ENCODE results near the gene CFAP70. TPM values are rescaled to one million over a fixed set of nuclear protein-coding genes. Genes with fewer than 3 reads are reported as not detected.

The CFAP70 gene
- total RNA-seq, 1 donor from 2014 or later, result 1.5 TPM

- intact Hi-C loops (cut with DNase I), result no loop called here
- no peak for DNase-seq (ENCODE audit: extremely low spot score in 2 of 2)
- no peaks in the 10 kb centered on the region for H3K27me3 ChIP-seq
- H3K36me3 ChIP-seq, result peaks cover 0 to 17% of the 10 kb centered on the region in 2 donors
- no peaks in the 10 kb centered on the region for H3K9me3 ChIP-seq
- no peak overlapping the region for H3K27ac ChIP-seq
- TF ChIP-seq POLR2A (IDR thresholded peaks at IDR 0.05) (no peak), POLR2AphosphoS5 (IDR thresholded peaks at IDR 0.05; ENCODE audit: insufficient read depth in 1 of 2, low read depth in 1 of 2) (no peak), CTCF (IDR thresholded peaks at IDR 0.05) (no peak)
- H3K4me1 ChIP-seq, result no peaks in the 10 kb centered on the region
- no peak overlapping the region for H3K4me3 ChIP-seq
Observed at GRCh38 chr10:73220989-73221388, 137.7 kb downstream of the CFAP70 start.

GRCh38 chr10:73219384-73219783 lies 139.3 kb downstream of the CFAP70 start:
- Histone ChIP-seq H3K9me3 (no peaks in the 10 kb centered on the region), H3K27me3 (no peaks in the 10 kb centered on the region), H3K4me1 (no peaks in the 10 kb centered on the region), H3K27ac (no peak overlapping the region), H3K36me3 (peaks cover 0 to 17% of the 10 kb centered on the region in 2 donors), H3K4me3 (no peak overlapping the region)
- no peak for DNase-seq (ENCODE audit: extremely low spot score in 2 of 2)
- intact Hi-C loops (cut with DNase I), result no loop called here
- TF ChIP-seq CTCF (IDR thresholded peaks at IDR 0.05) (no peak), POLR2AphosphoS5 (IDR thresholded peaks at IDR 0.05; ENCODE audit: insufficient read depth in 1 of 2, low read depth in 1 of 2) (no peak), POLR2A (IDR thresholded peaks at IDR 0.05) (no peak)

- Histone ChIP-seq H3K36me3 (peaks cover 0 to 17% of the 10 kb centered on the region in 2 donors), H3K27ac (no peak overlapping the region), H3K4me3 (no peak overlapping the region), H3K9me3 (no peaks in the 10 kb centered on the region), H3K27me3 (no peaks in the 10 kb centered on the region), H3K4me1 (no peaks in the 10 kb centered on the region)
- TF ChIP-seq CTCF (IDR thresholded peaks at IDR 0.05) (no peak), POLR2A (IDR thresholded peaks at IDR 0.05) (no peak), POLR2AphosphoS5 (IDR thresholded peaks at IDR 0.05; ENCODE audit: insufficient read depth in 1 of 2, low read depth in 1 of 2) (no peak)
- intact Hi-C loops (cut with DNase I), result no loop called here
- no peak for DNase-seq (ENCODE audit: extremely low spot score in 2 of 2)
Observed at GRCh38 chr10:73218431-73219191, 140.1 kb downstream of the CFAP70 start.

- no peaks in the 10 kb centered on the region for H3K9me3 ChIP-seq
- intact Hi-C loops (cut with DNase I), result no loop called here
- no peak for TF ChIP-seq CTCF (IDR thresholded peaks at IDR 0.05)
- no peak for TF ChIP-seq POLR2A (IDR thresholded peaks at IDR 0.05)
- TF ChIP-seq POLR2AphosphoS5 (IDR thresholded peaks at IDR 0.05; ENCODE audit: insufficient read depth in 1 of 2, low read depth in 1 of 2), result no peak
- H3K36me3 ChIP-seq, result peaks cover 0 to 17% of the 10 kb centered on the region in 2 donors
- no peak for DNase-seq (ENCODE audit: extremely low spot score in 2 of 2)
- H3K27ac ChIP-seq, result no peak overlapping the region
- no peak overlapping the region for H3K4me3 ChIP-seq
- H3K27me3 ChIP-seq, result no peaks in the 10 kb centered on the region
- H3K4me1 ChIP-seq, result no peaks in the 10 kb centered on the region
Observed at GRCh38 chr10:73217628-73218027, 141.0 kb downstream of the CFAP70 start.

GRCh38 chr10:73215749-73216148 lies 142.9 kb downstream of the CFAP70 start:
- no peak for DNase-seq (ENCODE audit: extremely low spot score in 2 of 2)
- intact Hi-C loops (cut with DNase I), result no loop called here
- no peak for TF ChIP-seq POLR2A (IDR thresholded peaks at IDR 0.05)
- no peak for TF ChIP-seq CTCF (IDR thresholded peaks at IDR 0.05)
- no peak for TF ChIP-seq POLR2AphosphoS5 (IDR thresholded peaks at IDR 0.05; ENCODE audit: insufficient read depth in 1 of 2, low read depth in 1 of 2)

More at GRCh38 chr10:73215749-73216148, 142.9 kb downstream of the CFAP70 start:
- no peaks in the 10 kb centered on the region for H3K4me1 ChIP-seq
- H3K36me3 ChIP-seq, result peaks cover 0 to 17% of the 10 kb centered on the region in 2 donors
- H3K4me3 ChIP-seq, result no peak overlapping the region
- no peak overlapping the region for H3K27ac ChIP-seq
- no peaks in the 10 kb centered on the region for H3K9me3 ChIP-seq
- H3K27me3 ChIP-seq, result no peaks in the 10 kb centered on the region
